Uterus (tissue), 4 donors: ENCODE results near the gene SLC22A23. TPM values are rescaled to one million over a fixed set of nuclear protein-coding genes. Genes with fewer than 3 reads are reported as not detected.

Experiments
- DNase-seq, 2 donors: peaks; one replicate each; pipeline ENCODE4 v3.0.0-alpha.2; 2019 to 2020
- H3K27ac ChIP-seq, 2 donors: fragments of 200-600 bp; sonication (generic); 1 replicate in 1 of 2; 2 replicates in 1 of 2; pipeline ENCODE4 v1.5.1; 2016 to 2018
- H3K27me3 ChIP-seq, 2 donors: fragments of 200-600 bp; sonication (generic); one replicate each; pipeline ENCODE4 v1.5.1; 2018 to 2019; ENCODE audit warnings: control low read depth in 1 of 2
- H3K36me3 ChIP-seq, 2 donors: fragments of 200-600 bp; sonication (generic); one replicate each; pipeline ENCODE4 v1.5.1; 2019; ENCODE audit warnings: control low read depth in 1 of 2
- H3K4me1 ChIP-seq, 2 donors: fragments of 200-600 bp; sonication (generic); one replicate each; pipeline ENCODE4 v1.5.1; 2018 to 2019; ENCODE audit warnings: control low read depth in 1 of 2
- H3K4me3 ChIP-seq, 2 donors: fragments of 200-600 bp; sonication (generic); 1 replicate in 1 of 2; 2 replicates in 1 of 2; pipeline ENCODE4 v1.5.1; 2018 to 2019; ENCODE audit warnings: mild to moderate bottlenecking in 1 of 2
- H3K9me3 ChIP-seq, 2 donors: fragments of 200-600 bp; sonication (generic); one replicate each; pipeline ENCODE4 v1.5.1; 2019; ENCODE audit warnings: control low read depth in 1 of 2
- POLR2A ChIP-seq, 2 donors: fragments of 450-650 bp; IDR thresholded peaks; one replicate each; pipeline ENCODE4 v1.6.1; 2016; ENCODE audit warnings: antibody characterized with exemption in 2 of 2, mild to moderate bottlenecking in 1 of 2, moderate library complexity in 1 of 2
- intact Hi-C: fragments of 100-400 bp; cut with DNase I; formaldehyde crosslinking; loops from one replicate; pipeline ENCODE4 v1.15.1; 2023; ENCODE audit warnings: low total_unique reads
- total RNA-seq, 4 donors: library from RNA; depleted of rRNA in 3 of 4; stranded (reverse); fragments of >200 nt in 3 of 4; gene quantifications; one replicate each; pipeline versions ENCODE4 v1.1.0 to v1.2.4, GENCODE V29; 2014 to 2023
- TF ChIP-seq, protein P1 (sequence below), 4 experiments: fragments of 200-600 bp in 2 of 4; fragments of 450-650 bp in 2 of 4; sonication (generic) in 2 of 4; IDR thresholded peaks; one replicate each; pipeline ENCODE4 v1.5.1; 2016 to 2019; ENCODE audit warnings: antibody characterized with exemption in 4 of 4, mild to moderate bottlenecking in 2 of 4, moderate library complexity in 1 of 4
- donor health status: DM: yes; HTN: yes; CAD: no.

The SLC22A23 gene
- total RNA-seq, 4 donors from 2014 or later, result 5.4 to 27.6 (median 9.7) TPM

DNA sequence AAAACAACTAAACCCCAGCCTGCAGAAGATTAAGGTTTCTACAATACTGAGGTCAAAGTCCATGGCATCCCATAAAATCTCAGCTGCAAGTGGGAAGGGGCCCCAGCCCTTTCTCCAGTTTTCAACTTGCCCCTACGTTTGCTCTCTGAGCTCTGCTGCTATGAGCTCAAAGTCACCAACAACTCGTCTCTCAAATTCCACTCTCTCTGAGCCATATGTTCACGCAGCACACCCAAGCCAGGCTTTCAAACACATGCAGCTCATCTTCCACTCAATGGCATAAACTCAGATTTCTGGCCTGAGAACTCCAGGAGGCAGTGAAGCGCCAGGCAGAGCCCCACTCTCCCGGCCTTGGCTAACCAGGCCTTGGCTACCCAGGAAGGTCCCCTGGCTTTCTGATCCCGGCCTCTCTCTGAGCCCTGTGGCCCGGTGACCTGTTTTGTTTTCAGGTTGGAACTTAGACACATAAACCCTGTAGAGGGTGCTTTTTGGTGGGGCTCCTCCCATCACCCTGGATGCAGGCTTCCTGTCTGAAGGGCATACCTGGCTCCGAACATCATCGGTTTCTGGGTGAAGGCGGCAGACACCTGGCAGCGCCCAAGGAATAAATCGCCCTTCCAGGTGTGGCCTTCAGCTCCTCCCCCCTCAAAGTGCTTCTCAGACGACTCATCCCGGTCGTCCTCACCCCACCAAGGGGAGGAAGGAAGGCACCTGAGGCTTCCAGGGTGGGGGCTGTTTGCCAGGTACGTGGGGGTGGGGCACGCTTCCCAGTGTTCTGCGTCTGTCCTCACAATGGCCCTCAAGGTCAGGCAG lies 12.4 kb downstream of the SLC22A23 start:
- H3K9me3 ChIP-seq, result no peaks in the 10 kb centered on the region
- no peaks in the 10 kb centered on the region for H3K27me3 ChIP-seq
- intact Hi-C loops, result no loop called here
- H3K27ac ChIP-seq, result no peak overlapping the region
- H3K4me1 ChIP-seq, result no peaks in the 10 kb centered on the region
- no peak for DNase-seq
- no peak overlapping the region for H3K4me3 ChIP-seq
- no peaks in the 10 kb centered on the region for H3K36me3 ChIP-seq
- TF ChIP-seq, protein P1, sequence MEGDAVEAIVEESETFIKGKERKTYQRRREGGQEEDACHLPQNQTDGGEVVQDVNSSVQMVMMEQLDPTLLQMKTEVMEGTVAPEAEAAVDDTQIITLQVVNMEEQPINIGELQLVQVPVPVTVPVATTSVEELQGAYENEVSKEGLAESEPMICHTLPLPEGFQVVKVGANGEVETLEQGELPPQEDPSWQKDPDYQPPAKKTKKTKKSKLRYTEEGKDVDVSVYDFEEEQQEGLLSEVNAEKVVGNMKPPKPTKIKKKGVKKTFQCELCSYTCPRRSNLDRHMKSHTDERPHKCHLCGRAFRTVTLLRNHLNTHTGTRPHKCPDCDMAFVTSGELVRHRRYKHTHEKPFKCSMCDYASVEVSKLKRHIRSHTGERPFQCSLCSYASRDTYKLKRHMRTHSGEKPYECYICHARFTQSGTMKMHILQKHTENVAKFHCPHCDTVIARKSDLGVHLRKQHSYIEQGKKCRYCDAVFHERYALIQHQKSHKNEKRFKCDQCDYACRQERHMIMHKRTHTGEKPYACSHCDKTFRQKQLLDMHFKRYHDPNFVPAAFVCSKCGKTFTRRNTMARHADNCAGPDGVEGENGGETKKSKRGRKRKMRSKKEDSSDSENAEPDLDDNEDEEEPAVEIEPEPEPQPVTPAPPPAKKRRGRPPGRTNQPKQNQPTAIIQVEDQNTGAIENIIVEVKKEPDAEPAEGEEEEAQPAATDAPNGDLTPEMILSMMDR (IDR thresholded peaks at IDR 0.05), result no peak
- no peak for TF ChIP-seq POLR2A (IDR thresholded peaks at IDR 0.05)

DNA sequence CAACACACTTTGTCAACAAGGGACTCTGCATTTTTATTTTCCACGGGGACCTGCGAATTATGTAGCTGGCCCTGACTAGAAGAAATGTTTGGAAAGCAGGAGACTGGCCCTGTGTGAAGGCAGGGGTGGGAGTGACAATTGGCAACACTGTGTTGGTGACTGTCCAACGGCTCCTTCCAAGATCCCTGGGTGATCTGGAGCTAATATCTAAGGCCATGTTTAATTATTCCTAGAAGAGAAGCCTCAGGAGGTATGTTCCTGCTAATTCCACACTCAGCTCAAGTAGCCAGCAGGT lies 13.7 kb downstream of the SLC22A23 start:
- Histone ChIP-seq H3K4me1 (no peaks in the 10 kb centered on the region), H3K9me3 (no peaks in the 10 kb centered on the region), H3K36me3 (no peaks in the 10 kb centered on the region), H3K27me3 (no peaks in the 10 kb centered on the region), H3K4me3 (no peak overlapping the region), H3K27ac (no peak overlapping the region)
- intact Hi-C loops, result no loop called here
- TF ChIP-seq, protein P1 (IDR thresholded peaks at IDR 0.05), result no peak
- no peak for TF ChIP-seq POLR2A (IDR thresholded peaks at IDR 0.05)
- no peak for DNase-seq

- Histone ChIP-seq H3K27ac (no peak overlapping the region), H3K9me3 (no peaks in the 10 kb centered on the region), H3K4me3 (no peak overlapping the region), H3K27me3 (no peaks in the 10 kb centered on the region), H3K36me3 (no peaks in the 10 kb centered on the region), H3K4me1 (no peaks in the 10 kb centered on the region)
- TF ChIP-seq, protein P1 (IDR thresholded peaks at IDR 0.05), result no peak
- TF ChIP-seq POLR2A (IDR thresholded peaks at IDR 0.05), result no peak
- DNase-seq, result no peak
- intact Hi-C loops, result no loop called here
Measured at GRCh38 chr6:3442431-3443220, 14.2 kb downstream of the SLC22A23 start.

GRCh38 chr6:3440911-3441310 lies 15.9 kb downstream of the SLC22A23 start:
- Histone ChIP-seq H3K27me3 (no peaks in the 10 kb centered on the region), H3K4me3 (no peak overlapping the region), H3K27ac (no peak overlapping the region), H3K36me3 (no peaks in the 10 kb centered on the region), H3K9me3 (no peaks in the 10 kb centered on the region), H3K4me1 (no peaks in the 10 kb centered on the region)
- intact Hi-C loops, result no loop called here
- DNase-seq, result no peak
- TF ChIP-seq, protein P1 (IDR thresholded peaks at IDR 0.05), result no peak
- TF ChIP-seq POLR2A (IDR thresholded peaks at IDR 0.05), result no peak

- Histone ChIP-seq H3K36me3 (no peaks in the 10 kb centered on the region), H3K27ac (no peak overlapping the region), H3K27me3 (no peaks in the 10 kb centered on the region), H3K4me1 (no peaks in the 10 kb centered on the region), H3K9me3 (no peaks in the 10 kb centered on the region), H3K4me3 (no peak overlapping the region)
- intact Hi-C loops, result no loop called here
- TF ChIP-seq, protein P1 (IDR thresholded peaks at IDR 0.05), result no peak
- TF ChIP-seq POLR2A (IDR thresholded peaks at IDR 0.05), result no peak
- no peak for DNase-seq
Measured at GRCh38 chr6:3439961-3440360, 16.9 kb downstream of the SLC22A23 start.
